Panc1 (cell line): ENCODE measurements around the gene DEFB110. TPM values are rescaled to one million over a fixed set of nuclear protein-coding genes. Genes with fewer than 3 reads are reported as not detected.

ENCODE experiments used
- ATAC-seq: fragments of 200-7000 bp; cut with Tn5 transposase; 2 replicates; pipeline ENCODE4 v1.9.1; 2020; ENCODE audit warnings: mild to moderate bottlenecking, moderate library complexity
- BruUV-seq: library from RNA; stranded (reverse); fragments of 400-500 nt; replicated peaks from 2 replicates; lab custom pipeline; 2021; lab: Mats Ljungman, UMichigan
- CTCF ChIA-PET: fragments of 300-600 bp; sonication (Branson Sonifier 250); formaldehyde crosslinking; loops from one replicate; lab custom pipeline; 2022; ENCODE audit warnings: antibody characterized with exemption; lab: Charles Lee
- POLR2A ChIA-PET: fragments of 300-600 bp; sonication (Branson Sonifier 250); formaldehyde crosslinking; loops from one replicate; lab custom pipeline; 2022; ENCODE audit warnings: antibody characterized with exemption; lab: Charles Lee
- DNase-seq: peaks from one replicate; pipeline ENCODE4 v3.0.0-alpha.2; 2010; ENCODE audit warnings: low read depth, low spot score
- H3K27ac ChIP-seq: 2 replicates; pipeline ENCODE4 v1.5.1; 2011; ENCODE audit warnings: mild to moderate bottlenecking, low read length, inconsistent platforms
- H3K27me3 ChIP-seq: fragments of 200-500 bp; sonication (Bioruptor generic); 2 replicates; pipeline ENCODE4 v1.6.0; 2014; ENCODE audit warnings: low read length, inconsistent platforms; ENCODE audit not compliant: control insufficient read depth, insufficient read depth
- H3K36me3 ChIP-seq: fragments of 200-500 bp; sonication (Bioruptor generic); 2 replicates; pipeline ENCODE4 v1.5.1; 2014; ENCODE audit warnings: inconsistent platforms, mild to moderate bottlenecking, low read length, moderate library complexity; ENCODE audit not compliant: control insufficient read depth, insufficient read depth
- H3K4me1 ChIP-seq: 2 replicates; pipeline ENCODE4 v1.5.1; 2011; ENCODE audit warnings: inconsistent platforms, mild to moderate bottlenecking, low read length, moderate library complexity; ENCODE audit not compliant: control insufficient read depth, insufficient read depth
- H3K4me3 ChIP-seq, 2 experiments: 2 replicates each; pipeline ENCODE4 v1.5.1; 2011 to 2012; ENCODE audit warnings: low read depth in 2 of 2, low read length in 2 of 2, mild to moderate bottlenecking in 2 of 2, inconsistent platforms in 1 of 2, moderate library complexity in 1 of 2
- H3K9me3 ChIP-seq: fragments of 200-500 bp; sonication (Bioruptor generic); 2 replicates; pipeline ENCODE4 v1.5.1; 2014; ENCODE audit warnings: low read depth, mild to moderate bottlenecking, inconsistent platforms, low read length, moderate library complexity; ENCODE audit not compliant: control insufficient read depth, insufficient read depth
- CTCF ChIP-seq: fragments of 450-650 bp; IDR thresholded peaks from 2 replicates; pipeline ENCODE4 v1.5.1; 2017; ENCODE audit warnings: mild to moderate bottlenecking
- POLR2AphosphoS5 ChIP-seq: IDR thresholded peaks from 2 replicates; pipeline ENCODE4 v1.6.1; 2012; ENCODE audit warnings: mild to moderate bottlenecking, low read depth, low read length, moderate library complexity
- REST ChIP-seq, 2 experiments: IDR thresholded peaks; 2 replicates each; pipeline ENCODE4 v1.6.1; 2011 to 2012; ENCODE audit warnings: low read depth in 2 of 2, control low read depth in 1 of 2, low read length in 1 of 2, mild to moderate bottlenecking in 1 of 2, moderate library complexity in 1 of 2; ENCODE audit not compliant: insufficient read depth in 1 of 2
- SIN3A ChIP-seq: IDR thresholded peaks from 2 replicates; pipeline ENCODE4 v1.6.1; 2012; ENCODE audit warnings: low read depth, mild to moderate bottlenecking, low read length, moderate library complexity, borderline replicate concordance; ENCODE audit not compliant: insufficient read depth
- TCF7L2 ChIP-seq: IDR thresholded peaks from 2 replicates; pipeline ENCODE4 v1.6.1; 2011; ENCODE audit warnings: mild to moderate bottlenecking, low read depth, low read length, inconsistent platforms
- in situ Hi-C: cut with HindIII; loops from 2 replicates; pipeline ENCODE4 v1.10.0; 2016; ENCODE audit warnings: low sequenced_read_pairs, low pct_unique_long_range_greater_than_20kb
- intact Hi-C: fragments of 100-400 bp; cut with micrococcal nuclease; formaldehyde crosslinking; loops from one replicate; pipeline ENCODE4 v1.10.0; 2022; ENCODE audit not compliant: unreplicated experiment
- total RNA-seq: library from RNA; stranded (reverse); gene quantifications from one replicate; pipeline ENCODE4 v1.2.1, GENCODE V29; 2021; ENCODE audit not compliant: unreplicated experiment

Gene DEFB110
- total RNA-seq, 1 experiment from 2014 or later = not detected

DNA sequence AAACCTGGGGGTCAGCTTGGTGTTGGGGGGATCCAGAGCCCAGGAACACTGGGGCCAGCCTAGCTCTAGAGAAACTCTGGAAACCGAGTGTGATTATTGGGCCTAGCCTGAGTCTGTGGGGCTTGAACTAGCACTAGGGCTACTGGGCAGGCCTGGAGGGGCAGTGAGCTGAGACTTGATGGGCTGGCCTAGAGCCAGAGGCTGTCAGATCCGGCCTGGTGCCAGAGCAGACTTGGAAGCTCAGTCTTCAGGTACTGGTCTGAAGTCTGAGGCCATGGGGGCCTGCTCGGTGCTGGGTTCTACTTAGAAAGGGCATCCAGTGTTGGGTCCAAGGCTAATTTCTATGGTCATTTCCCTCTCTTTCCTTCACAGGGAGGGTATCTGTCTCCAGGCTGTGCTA, 25.2 kb upstream of the DEFB110 start:
- CTCF ChIA-PET = no interaction called here

DNA sequence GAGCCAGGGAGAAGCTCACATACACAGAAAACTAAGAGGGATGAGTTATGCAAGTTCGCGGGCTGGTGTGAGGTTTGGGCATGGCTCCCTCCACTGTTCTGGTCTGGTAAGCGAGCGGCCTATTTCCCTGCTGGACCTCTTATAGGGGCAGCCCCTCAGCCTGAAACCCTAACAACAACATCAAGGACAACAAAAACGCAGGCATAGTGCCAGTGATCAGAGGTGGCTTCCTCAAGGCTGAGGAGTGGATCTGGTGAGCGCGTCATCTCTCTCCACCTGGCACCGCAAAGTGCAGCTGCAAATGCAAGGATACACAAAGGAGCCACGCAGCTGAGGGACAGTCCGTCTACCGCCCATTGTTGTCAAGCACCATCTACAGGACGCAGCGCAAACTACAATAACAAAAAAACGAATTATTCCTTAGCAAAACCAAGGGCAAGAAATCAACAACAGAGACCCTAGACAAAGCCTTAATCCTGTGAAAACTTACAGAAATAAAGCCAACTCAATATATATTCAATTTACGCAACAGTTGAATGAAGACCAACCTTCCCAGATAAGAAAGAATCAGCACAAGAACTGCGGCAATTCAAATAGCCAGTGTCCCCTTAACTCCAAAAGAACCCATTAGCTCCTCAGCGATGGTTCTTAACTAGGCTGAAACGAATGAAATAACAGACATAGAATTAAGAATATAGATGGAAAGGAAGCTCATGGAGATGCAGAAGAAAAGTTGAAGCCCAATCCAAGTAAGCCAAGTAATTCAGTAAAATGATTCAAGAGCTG, 9.2 kb upstream of the DEFB110 start:
- no TSS peak for BruUV-seq
- DNase-seq = no peak
- peak; percentile 75; the same call in 1 of the 2 replicates for ATAC-seq
- Histone ChIP-seq H3K9me3 (no peaks in the 10 kb centered on the region), H3K27me3 (no peaks in the 10 kb centered on the region), H3K27ac (no peak overlapping the region), H3K4me1 (no peaks in the 10 kb centered on the region), H3K36me3 (no peaks in the 10 kb centered on the region), H3K4me3 (peak overlapping the region in 1 of 2 experiments; percentile 25; a peak in 1 of 4 replicates)
- intact Hi-C loops = no loop called here
- ChIA-PET POLR2A (no interaction called here), CTCF (interaction anchor here (0.6 kb wide), 1 partner anchor 498 kb away, joined by 10 read pairs; no protein-coding TSS in a partner anchor)
- TF ChIP-seq CTCF (peak; percentile 66), REST (IDR thresholded peaks at IDR 0.05; ENCODE audit: insufficient read depth in 1 of 2, low read depth in 2 of 2, low read length in 1 of 2) (no peak)
- in situ Hi-C loops = no loop called here

More for the DNA sequence above, 25.2 kb upstream of the DEFB110 start:
- no TSS peak for BruUV-seq
- H3K4me3 ChIP-seq = no peak overlapping the region
- DNase-seq = no peak
- no peaks in the 10 kb centered on the region for H3K4me1 ChIP-seq
- POLR2A ChIA-PET = no interaction called here
- no peaks in the 10 kb centered on the region for H3K36me3 ChIP-seq
- no peak overlapping the region for H3K27ac ChIP-seq
- no peaks in the 10 kb centered on the region for H3K27me3 ChIP-seq
- no peaks in the 10 kb centered on the region for H3K9me3 ChIP-seq
- no peak for ATAC-seq
- intact Hi-C loops = no loop called here
- no peak for TF ChIP-seq SIN3A
- in situ Hi-C loops = no loop called here

DNA sequence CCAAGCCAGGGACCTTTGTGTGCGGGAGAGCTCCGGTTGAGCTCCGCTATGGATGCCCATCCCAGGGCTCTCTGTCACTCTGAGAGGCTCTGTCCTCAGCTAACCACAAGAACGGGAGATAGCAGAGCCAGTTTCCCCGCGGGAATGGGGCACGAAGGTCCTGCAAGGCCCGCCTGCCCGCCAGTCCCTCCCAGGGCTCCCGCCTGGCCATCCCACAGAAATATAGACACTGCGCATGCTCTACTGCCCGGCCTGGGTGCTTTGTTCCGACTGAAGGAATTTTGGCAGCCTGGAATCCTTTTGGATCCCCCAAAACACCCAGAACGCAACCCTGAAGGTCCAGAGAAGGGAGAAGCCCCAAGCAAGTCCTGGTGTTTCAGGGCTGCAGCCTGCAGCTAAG, 8.6 kb upstream of the DEFB110 start:
- in situ Hi-C loops = no loop called here
- DNase-seq (no peak), ATAC-seq (peak; percentile 21; the same call in 1 of the 2 replicates)
- H3K27me3 ChIP-seq = no peaks in the 10 kb centered on the region
- TF ChIP-seq POLR2AphosphoS5 (no peak), SIN3A (no peak), REST (IDR thresholded peaks at IDR 0.05; ENCODE audit: insufficient read depth in 1 of 2, low read depth in 2 of 2, low read length in 1 of 2) (no peak), TCF7L2 (no peak), CTCF (no peak)
- no peak overlapping the region for H3K27ac ChIP-seq
- BruUV-seq = no TSS peak
- H3K9me3 ChIP-seq = no peaks in the 10 kb centered on the region
- ChIA-PET CTCF (interaction anchor here (0.6 kb wide), 1 partner anchor 498 kb away, joined by 10 read pairs; no protein-coding TSS in a partner anchor), POLR2A (no interaction called here)
- intact Hi-C loops = no loop called here
- no peaks in the 10 kb centered on the region for H3K4me1 ChIP-seq
- no peaks in the 10 kb centered on the region for H3K36me3 ChIP-seq
- H3K4me3 ChIP-seq = no peak overlapping the region; a peak in 1 of 4 replicates
